Keratinocyte (primary cell): Measurements from ENCODE around the gene DHX36.

Experiments used
- CTCF ChIP-seq, 3 experiments: IDR thresholded peaks in 1 of 3; conservative IDR thresholded peaks in 1 of 3; optimal IDR thresholded peaks in 1 of 3; 2 replicates in 2 of 3; 3 replicates in 1 of 3; pipeline versions ENCODE3 to v1.5.1; 2011; ENCODE audit warnings: low read length in 3 of 3, mild to moderate bottlenecking in 3 of 3, moderate library complexity in 2 of 3, control low read depth in 1 of 3, inconsistent platforms in 1 of 3; ENCODE audit not compliant: insufficient read depth in 2 of 3; ENCODE audit errors: extremely low read depth in 1 of 3
- EZH2 ChIP-seq: IDR thresholded peaks from one replicate; pipeline ENCODE4 v1.6.1; 2012; ENCODE audit warnings: inconsistent platforms, mild to moderate bottlenecking, low read length, moderate library complexity

GRCh38 chr3:154274348-154274747, 49.9 kb downstream of the DHX36 start:
- no peak for TF ChIP-seq CTCF (optimal IDR thresholded peaks at IDR 0.05 in 1 of 3, IDR thresholded peaks at IDR 0.05 in 1 of 3, conservative IDR thresholded peaks at IDR 0.05 in 1 of 3; ENCODE audit: extremely low read depth in 1 of 3, insufficient read depth in 2 of 3, low read length in 3 of 3)
- TF ChIP-seq EZH2: no peak
